HG02938 (cell line): ENCODE data around the gene MAGI1.
"Not testable (repeated sequence)": the region's sequence is repeated elsewhere in the genome, so short reads cannot be mapped to it uniquely, and the experiment has no call there.

ENCODE experiments used
- ATAC-seq: cut with Tn5 transposase; IDR thresholded peaks from one replicate; pipeline ENCODE4 v1.9.1; 2021; ENCODE audit warnings: mild to moderate bottlenecking, moderate library complexity; ENCODE audit not compliant: unreplicated experiment

The MAGI1 gene

DNA sequence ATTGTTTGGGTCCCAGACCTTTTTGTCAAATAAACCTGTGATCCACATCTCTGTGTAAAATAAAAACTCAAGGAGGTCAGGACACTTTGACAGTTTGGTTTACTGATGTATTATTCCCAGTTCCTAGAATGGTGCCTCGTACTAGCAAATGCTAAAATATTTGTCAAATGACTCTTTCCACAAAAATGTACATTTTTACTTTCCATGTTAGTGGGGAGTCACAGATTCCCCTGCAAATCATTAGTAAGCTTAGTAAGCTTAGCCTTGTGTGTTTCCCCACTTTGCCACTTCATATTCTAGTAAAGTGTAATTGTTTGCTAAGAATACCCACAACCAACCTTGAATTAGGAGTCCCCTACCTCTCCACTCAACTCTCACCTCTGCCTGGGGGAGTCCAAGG lies 2.4 kb upstream of the MAGI1 start:
- ATAC-seq = no peak

GRCh38 chr3:66039590-66039887 lies 821 bp upstream of the MAGI1 start:
- no peak for ATAC-seq

- peak; percentile 25 for ATAC-seq
Observed at GRCh38 chr3:66038384-66038725, 363 bp downstream of the MAGI1 start.

DNA sequence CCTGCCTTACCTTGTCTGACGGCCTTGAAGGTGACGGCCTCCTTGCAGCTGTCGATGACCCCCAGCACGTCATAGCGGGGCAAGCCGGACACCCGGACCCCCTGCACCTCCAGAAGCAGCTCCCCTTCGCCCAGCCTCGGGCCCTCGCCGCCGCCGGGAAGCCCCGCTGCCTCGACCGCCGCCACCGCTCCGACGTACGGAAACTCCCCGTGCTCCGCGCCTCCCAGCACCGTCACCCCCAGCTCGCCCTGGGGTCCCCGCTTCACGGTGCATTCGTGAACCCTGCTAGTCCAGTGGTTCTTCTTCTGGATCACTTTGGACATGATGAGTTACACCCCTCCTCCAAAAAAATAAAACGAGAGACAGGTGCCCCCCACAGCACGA lies 740 bp downstream of the MAGI1 start:
- peak; percentile 6 for ATAC-seq

DNA sequence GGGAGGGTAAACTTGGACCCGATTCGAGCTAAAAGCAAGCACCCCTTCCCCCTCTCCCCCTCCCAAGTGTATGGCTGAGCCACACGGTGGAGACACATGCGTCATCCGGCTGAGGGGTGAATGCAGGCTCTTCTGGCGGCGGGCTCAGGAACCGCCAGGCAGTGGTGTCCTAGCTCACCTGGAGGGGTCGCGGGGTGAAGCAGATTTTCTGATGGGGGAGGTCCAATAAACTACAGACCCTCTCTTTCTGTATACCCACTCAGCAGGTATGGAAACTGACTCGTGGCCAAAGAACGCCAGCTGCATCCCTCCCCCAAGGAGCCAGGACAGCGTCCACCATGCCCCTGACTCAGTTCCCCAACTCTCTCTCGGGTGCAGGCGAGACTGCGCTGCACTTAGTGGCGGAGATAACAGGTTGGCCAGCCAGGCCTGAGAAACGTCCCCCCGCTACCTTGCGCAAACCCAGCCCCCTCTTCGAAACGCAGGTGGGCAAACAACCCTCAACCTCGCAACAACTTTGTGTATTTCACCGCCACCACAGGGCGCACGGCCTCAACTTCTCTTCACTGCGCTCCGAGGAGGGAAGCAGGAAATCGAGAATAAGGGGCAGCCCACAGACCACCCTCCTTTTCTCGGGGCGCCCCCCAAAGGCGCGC lies 1.3 kb downstream of the MAGI1 start:
- no peak for ATAC-seq

GRCh38 chr3:66036586-66037148 lies 2.1 kb downstream of the MAGI1 start:
- ATAC-seq = no peak

DNA sequence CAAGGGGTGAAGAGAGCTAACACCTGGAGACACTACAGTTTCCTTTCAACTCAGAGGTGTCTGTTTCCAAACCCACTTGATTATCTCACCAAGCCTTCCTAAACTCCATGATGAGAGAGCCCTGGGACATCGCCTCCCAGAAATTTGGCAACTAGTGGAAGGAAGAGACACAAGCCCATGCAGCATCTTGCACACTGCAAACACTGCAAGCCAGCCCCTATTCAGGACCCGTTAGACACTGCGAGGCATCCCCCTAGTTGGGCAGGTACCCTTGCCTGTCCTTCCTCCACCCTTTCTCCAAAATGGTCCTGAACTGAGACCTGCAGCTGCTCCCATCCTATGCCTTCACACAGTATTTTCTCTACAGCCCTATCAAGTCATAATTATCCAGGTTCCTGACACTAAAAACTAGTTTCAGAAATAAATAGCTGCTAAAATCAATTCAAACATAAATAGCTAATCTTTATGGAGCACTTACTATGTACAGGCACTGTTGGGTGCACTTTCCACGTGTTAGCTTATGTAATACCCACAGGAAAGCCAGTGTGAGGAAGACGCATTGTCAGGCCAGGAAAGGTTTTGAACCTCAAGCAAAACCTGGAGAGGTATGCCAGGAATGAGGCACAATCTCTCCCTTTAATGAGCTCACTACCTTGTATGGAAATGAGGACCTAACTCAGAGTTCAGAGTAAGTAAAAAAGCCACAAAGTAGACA lies 2.8 kb downstream of the MAGI1 start:
- no peak for ATAC-seq

- no peak for ATAC-seq
Observed at GRCh38 chr3:66033241-66034138, 5.2 kb downstream of the MAGI1 start.

DNA sequence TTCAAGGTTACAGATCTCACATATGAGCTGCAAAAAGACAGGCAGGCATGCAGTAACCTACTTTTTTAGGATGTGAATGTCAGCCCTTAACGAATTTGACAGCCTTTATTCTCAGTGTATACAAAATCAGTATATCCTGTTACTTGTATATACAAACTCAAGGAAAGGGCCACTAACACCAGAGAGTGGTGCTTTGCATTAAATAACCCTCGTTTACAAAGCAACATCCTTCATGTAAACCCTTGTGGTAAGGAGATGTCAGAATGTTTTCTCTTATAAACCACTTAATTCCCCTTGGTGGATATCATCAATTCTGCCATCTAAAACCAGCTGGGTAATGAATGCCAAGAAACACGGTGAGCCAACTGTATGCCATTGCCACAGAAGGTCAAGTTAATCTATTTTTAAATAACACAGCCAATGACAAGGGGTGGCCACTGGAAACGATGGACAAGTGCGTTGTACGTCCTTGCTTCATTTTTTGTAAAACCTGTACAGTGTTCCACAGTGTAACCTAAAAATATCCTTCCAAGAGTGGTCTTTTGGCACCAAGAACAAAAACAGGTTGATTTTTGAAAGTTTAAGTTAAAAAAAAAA lies 7.5 kb downstream of the MAGI1 start:
- ATAC-seq = no peak

DNA sequence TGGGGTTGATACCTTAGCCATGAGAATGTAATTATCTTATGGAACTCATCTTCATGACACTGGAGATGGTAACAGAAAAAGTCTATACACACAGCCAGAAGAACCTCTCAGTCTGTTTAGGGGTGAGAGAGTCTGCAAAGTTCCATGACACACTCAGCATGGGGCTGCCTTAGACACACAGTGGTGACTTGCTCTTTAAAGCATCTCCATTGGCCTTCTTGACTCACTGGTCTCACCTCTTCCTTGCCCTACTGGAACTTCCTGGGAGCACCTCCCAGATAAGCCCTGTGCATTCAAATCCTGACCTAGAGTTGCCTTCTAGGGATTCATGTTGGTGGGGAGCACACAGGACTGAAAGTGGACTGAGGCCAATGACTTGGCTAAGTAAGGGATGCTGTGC lies 9.3 kb downstream of the MAGI1 start:
- no peak for ATAC-seq

GRCh38 chr3:66029014-66029413 lies 9.7 kb downstream of the MAGI1 start:
- no peak for ATAC-seq

GRCh38 chr3:66028457-66028856 lies 10.3 kb downstream of the MAGI1 start:
- no peak for ATAC-seq

DNA sequence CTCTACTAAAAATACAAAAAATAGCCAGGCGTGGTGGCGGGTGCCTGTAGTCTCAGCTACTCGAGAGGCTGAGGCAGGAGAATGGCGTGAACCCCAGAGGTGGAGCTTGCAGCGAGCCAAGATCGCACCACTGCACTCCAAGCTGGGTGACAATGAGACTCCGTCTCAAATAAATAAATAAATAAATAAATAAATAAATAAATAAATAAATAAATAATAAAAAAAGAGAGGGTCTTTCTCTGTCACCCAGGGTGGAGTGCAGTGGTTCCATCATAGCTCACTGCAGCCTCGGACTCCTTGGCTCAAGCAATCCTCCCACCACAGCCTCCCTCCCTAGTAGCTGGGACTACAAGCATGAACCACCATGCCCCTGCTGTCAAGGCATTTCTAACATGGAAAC lies 11.6 kb downstream of the MAGI1 start:
- ATAC-seq = not testable (repeated sequence)

- ATAC-seq = no peak
Observed at GRCh38 chr3:66023738-66024385, 14.9 kb downstream of the MAGI1 start.

DNA sequence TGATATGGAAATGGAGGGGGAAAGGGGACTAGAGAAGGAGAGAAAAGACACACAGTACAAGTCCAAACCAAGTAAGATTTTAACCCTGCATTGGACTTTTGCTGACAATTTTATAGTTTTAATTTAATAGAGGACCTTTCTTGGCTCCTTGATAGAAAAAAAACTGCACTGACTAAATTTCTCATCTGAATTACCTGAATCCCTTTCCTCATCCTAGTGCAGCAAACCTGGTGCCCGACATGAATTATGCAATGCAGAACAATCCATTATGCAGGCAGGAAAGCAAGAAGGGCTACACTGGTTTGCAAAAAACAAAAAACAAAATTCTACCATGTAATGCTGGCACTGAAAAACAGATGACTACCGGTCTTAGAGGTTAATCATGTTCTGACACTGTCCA lies 15.5 kb downstream of the MAGI1 start:
- no peak for ATAC-seq

GRCh38 chr3:66021731-66022131 lies 17.0 kb downstream of the MAGI1 start:
- ATAC-seq = no peak

DNA sequence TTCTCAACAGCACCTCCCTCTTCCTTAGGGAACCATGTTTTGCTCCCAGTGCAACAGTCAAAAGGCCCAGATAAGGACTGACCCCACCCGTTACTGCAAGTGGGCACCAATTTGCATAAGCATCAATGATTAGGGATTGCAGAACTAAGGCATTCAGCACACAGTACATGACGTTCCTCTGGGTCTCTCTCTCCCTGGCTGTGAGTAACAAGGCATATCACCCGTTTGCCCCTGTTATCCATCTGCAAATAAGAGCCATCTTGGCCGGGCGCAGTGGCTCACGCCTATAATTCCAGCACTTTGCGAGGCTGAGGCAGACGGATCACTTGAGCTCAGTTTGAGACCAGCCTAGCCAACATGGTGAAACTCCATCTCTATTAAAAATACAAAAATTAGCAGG lies 18.8 kb downstream of the MAGI1 start:
- ATAC-seq = no peak

GRCh38 chr3:66018057-66019033 lies 20.4 kb downstream of the MAGI1 start:
- no peak for ATAC-seq

- ATAC-seq = no peak
Observed at GRCh38 chr3:66017591-66017990, 21.1 kb downstream of the MAGI1 start.

GRCh38 chr3:66017084-66017483 lies 21.6 kb downstream of the MAGI1 start:
- ATAC-seq = no peak
